K562 (cell line): ENCODE measurements around the gene SLC4A1. TPM values are rescaled to one million over a fixed set of nuclear protein-coding genes. Genes with fewer than 3 reads are reported as not detected.

Experiments
- ATF2 ChIP-seq: sonication (generic); formaldehyde crosslinking; IDR thresholded peaks from 2 replicates; pipeline ENCODE4 v1.8.1; 2022; ENCODE audit warnings: missing genetic modification reagents
- BCL6 ChIP-seq: fragments of 250-450 bp; sonication (Bioruptor Pico); IDR thresholded peaks from 2 replicates; pipeline ENCODE4 v1.4.0; 2020
- FOXP4 ChIP-seq: sonication (generic); formaldehyde crosslinking; IDR thresholded peaks from 2 replicates; pipeline ENCODE4 v1.8.0; 2022; ENCODE audit warnings: mild to moderate bottlenecking, missing genetic modification reagents, borderline replicate concordance
- HSF4 ChIP-seq: fragments of 250-450 bp; sonication (Bioruptor Pico); IDR thresholded peaks from 2 replicates; pipeline ENCODE4 v2.1.2; 2022; ENCODE audit warnings: mild to moderate bottlenecking, moderate library complexity, borderline replicate concordance
- MLX ChIP-seq, 2 experiments: fragments of 450-650 bp in 1 of 2; sonication (generic) in 1 of 2; formaldehyde crosslinking; conservative IDR thresholded peaks; 2 replicates each; pipeline versions ENCODE4 v1.4.0 to v1.8.1; 2020 to 2022; ENCODE audit warnings: mild to moderate bottlenecking in 1 of 2, missing genetic modification reagents in 1 of 2
- NCOA1 ChIP-seq: fragments of 450-650 bp; IDR thresholded peaks from 2 replicates; pipeline ENCODE4 v1.6.1; 2016; ENCODE audit warnings: low read depth
- NR3C1 ChIP-seq: sonication (generic); formaldehyde crosslinking; IDR thresholded peaks from 2 replicates; pipeline ENCODE4 v1.8.1; 2022; ENCODE audit warnings: missing genetic modification reagents
- RBM15 ChIP-seq: fragments of 200-400 bp; formaldehyde crosslinking; IDR thresholded peaks from 2 replicates; pipeline ENCODE4 v1.6.1; 2018; ENCODE audit warnings: mild to moderate bottlenecking, low read length, moderate library complexity; ENCODE audit not compliant: insufficient read depth
- STAT6 ChIP-seq: sonication (generic); formaldehyde crosslinking; IDR thresholded peaks from 2 replicates; pipeline ENCODE4 v1.8.1; 2023; ENCODE audit warnings: mild to moderate bottlenecking, missing genetic modification reagents
- TAF7 ChIP-seq: fragments of 450-650 bp; IDR thresholded peaks from 2 replicates; pipeline ENCODE4 v1.6.1; 2016; ENCODE audit warnings: missing genetic modification characterization, missing compliant biosample characterization
- TFE3 ChIP-seq: fragments of 450-650 bp; formaldehyde crosslinking; IDR thresholded peaks from 2 replicates; pipeline ENCODE4 v1.4.0; 2020; ENCODE audit warnings: mild to moderate bottlenecking, mixed read lengths
- XRCC5 ChIP-seq: fragments of 200-400 bp; formaldehyde crosslinking; IDR thresholded peaks from 2 replicates; pipeline ENCODE4 v1.6.1; 2017; ENCODE audit warnings: low read depth, mild to moderate bottlenecking, low read length
- ZBTB33 ChIP-seq: sonication (generic); formaldehyde crosslinking; IDR thresholded peaks from 2 replicates; pipeline ENCODE4 v1.8.1; 2023; ENCODE audit warnings: mild to moderate bottlenecking, missing genetic modification reagents
- ZNF121 ChIP-seq: sonication (generic); formaldehyde crosslinking; conservative IDR thresholded peaks from 2 replicates; pipeline ENCODE4 v1.8.0; 2022; ENCODE audit warnings: missing genetic modification reagents
- ZNF316 ChIP-seq: fragments of 450-650 bp; IDR thresholded peaks from 2 replicates; pipeline ENCODE4 v1.6.1; 2016
- polyA plus RNA-seq, 8 experiments: library from polyadenylated mRNA; depleted of rRNA in 4 of 8; stranded (reverse) in 5 of 8; unstranded in 3 of 8; fragments of >200 nt; fragmentation: Nextera tagmentation in 2 of 8; fragmentation: Illumina TruSeq in 1 of 8; extraction: Ambion mirVana in 2 of 8; extraction: Trizol in 1 of 8; gene quantifications; 2 replicates each; pipeline versions ENCODE4 v1.2.1 to v1.2.3, GENCODE V29; 2011 to 2014; ENCODE audit warnings: inconsistent platforms in 1 of 8, missing spikeins in 1 of 8
- total RNA-seq, 7 experiments: library from RNA; depleted of rRNA in 6 of 7; stranded (reverse); fragments of >200 nt in 6 of 7; fragmentation: Illumina TruSeq in 2 of 7; extraction: Trizol in 2 of 7; gene quantifications; 2 replicates each; pipeline versions ENCODE4 v1.2.1 to v1.2.3, GENCODE V29; 2011 to 2021; ENCODE audit warnings: low replicate concordance in 1 of 7

The SLC4A1 gene
- total and polyA plus RNA-seq, 9 of the 15 experiments (the other 6 are each of a cell fraction or from before 2014, with no cell fraction given) = 0.14 to 1.00 (median 0.53) TPM

GRCh38 chr17:44213403-44214229 is 54.3 kb downstream of the SLC4A1 start (continued):
- TF ChIP-seq MLX (CRISPR knock-in tag; conservative IDR thresholded peaks at IDR 0.05) (no peak), NR3C1 (CRISPR knock-in tag) (no peak), ATF2 (CRISPR knock-in tag) (no peak), ZNF316 (no peak), TAF7 (tag) (0 out of 2 replicates have a peak, but pooled peaks have one; percentile 10), FOXP4 (CRISPR knock-in tag) (no peak), TFE3 (CRISPR knock-in tag) (no peak), ZBTB33 (CRISPR knock-in tag) (peak; percentile 74), BCL6 (CRISPR knock-in tag) (no peak), XRCC5 (no peak), ZNF121 (CRISPR knock-in tag) (no peak), HSF4 (no peak), NCOA1 (no peak), RBM15 (no peak), STAT6 (CRISPR knock-in tag) (no peak)
